Activated gamma-delta T cell treated with anti-CD3 and anti-CD28 coated beads, Interleukin-2, amount 50 U/mL, for 16 hours (primary cell): ENCODE data around the gene SLC35E4.
"Not testable (repeated sequence)": the region's sequence is repeated elsewhere in the genome, so short reads cannot be mapped to it uniquely, and the experiment has no call there.

Source experiments
- DNase-seq: peaks from one replicate; pipeline ENCODE4 v3.0.0-alpha.2; 2020; ENCODE audit warnings: low read depth

SLC35E4 gene, protein sequence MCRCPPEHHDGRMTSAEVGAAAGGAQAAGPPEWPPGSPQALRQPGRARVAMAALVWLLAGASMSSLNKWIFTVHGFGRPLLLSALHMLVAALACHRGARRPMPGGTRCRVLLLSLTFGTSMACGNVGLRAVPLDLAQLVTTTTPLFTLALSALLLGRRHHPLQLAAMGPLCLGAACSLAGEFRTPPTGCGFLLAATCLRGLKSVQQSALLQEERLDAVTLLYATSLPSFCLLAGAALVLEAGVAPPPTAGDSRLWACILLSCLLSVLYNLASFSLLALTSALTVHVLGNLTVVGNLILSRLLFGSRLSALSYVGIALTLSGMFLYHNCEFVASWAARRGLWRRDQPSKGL

GRCh38 chr22:30635273-30636225, at the start of gene SLC35E4:
SLC35E4 (plus strand) TSS chr22:30635781; CDS start chr22:30636451, 670 bp downstream.
- peak; percentile 92 for DNase-seq

GRCh38 chr22:30586414-30586813, 49.2 kb upstream of the SLC35E4 start:
- no peak for DNase-seq

GRCh38 chr22:30591191-30591587, 44.4 kb upstream of the SLC35E4 start:
- DNase-seq: no peak

DNA sequence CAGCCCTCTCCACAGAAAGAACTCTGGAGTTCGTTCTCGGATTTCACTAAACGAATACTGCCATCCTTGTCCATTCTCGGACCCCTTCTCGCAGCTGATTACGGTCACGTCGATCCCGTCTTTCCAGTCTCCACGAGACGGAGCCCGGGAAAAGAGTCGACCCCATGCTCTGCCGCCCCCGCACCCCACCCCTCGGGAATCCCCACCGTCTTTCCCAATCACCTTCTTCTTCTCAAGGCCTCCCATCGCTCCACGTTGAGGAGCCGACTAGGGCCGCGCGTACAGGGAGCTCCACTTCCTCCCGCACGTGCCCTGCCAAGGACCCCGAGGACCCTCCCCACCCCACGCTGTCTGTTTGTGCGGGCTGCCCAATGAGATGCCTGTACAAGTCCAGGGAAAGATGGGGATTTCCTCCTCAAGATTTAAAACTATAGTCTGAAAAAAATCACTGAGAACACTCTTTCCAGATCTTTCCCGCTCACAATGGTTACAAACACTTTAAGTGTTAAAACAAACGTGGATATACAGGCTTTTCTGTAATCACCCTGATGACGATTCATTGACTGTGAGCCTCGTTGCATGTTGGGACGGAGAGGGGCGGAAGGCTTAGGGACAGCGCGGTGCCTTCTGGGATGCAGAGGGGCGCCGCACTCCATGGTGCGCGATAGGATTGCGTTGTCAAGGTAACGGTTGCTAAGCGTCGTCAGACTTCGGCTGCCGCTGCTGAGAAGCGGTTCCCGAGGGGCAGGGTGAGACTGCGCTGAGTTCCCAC, 43.8 kb upstream of the SLC35E4 start, which contains the start of gene PES1:
Gene PES1, minus strand, starts transcription at position 323 of the 772 bp plus-strand sequence. Its CDS starts 77 bp downstream, at position 246.
- peak; percentile 92 for DNase-seq

GRCh38 chr22:30592360-30592713, 43.2 kb upstream of the SLC35E4 start:
- not testable (repeated sequence) for DNase-seq

- no peak for DNase-seq
Observed at GRCh38 chr22:30596199-30596598, 39.4 kb upstream of the SLC35E4 start.

- DNase-seq: no peak
Observed at GRCh38 chr22:30596886-30597285, 38.7 kb upstream of the SLC35E4 start.

DNA sequence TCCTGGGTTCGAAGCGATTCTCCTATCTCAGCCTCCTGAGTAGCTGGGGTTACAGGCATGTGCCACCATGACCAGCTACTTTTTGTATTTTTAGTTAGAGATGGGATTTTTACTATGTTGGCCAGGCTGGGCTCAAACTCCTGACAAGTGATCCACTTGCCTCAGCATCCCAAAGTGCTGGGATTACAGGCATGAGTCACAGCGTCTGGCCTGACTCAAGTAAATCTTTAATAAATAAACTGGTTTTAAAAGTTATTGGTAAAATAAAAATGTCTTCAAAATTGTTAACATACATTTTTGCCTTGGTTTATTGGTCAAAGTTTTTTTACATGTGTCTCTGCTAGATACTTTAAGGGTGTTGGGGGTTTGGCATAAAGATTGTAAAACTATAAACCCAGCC, 36.6 kb upstream of the SLC35E4 start:
- no peak for DNase-seq

DNA sequence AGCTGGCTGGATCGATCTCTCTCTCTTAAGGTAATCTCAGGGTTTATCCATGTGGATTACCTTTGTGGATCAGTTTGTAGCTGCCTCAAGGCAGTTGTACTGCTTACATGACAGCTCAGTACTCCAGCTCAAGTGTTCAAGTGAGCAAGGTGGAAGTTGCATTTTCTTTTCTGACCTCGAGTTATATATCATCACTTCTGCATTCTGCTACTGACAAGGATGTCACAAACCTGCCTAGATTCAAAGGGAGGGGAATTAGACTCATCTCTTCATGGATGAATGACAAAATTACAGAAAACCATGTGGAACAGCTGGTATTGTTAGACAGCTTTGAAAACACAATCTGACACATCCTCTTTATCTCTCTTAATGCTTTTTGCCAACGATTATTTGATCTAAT, 34.7 kb upstream of the SLC35E4 start:
- no peak for DNase-seq

- DNase-seq: no peak
Observed at GRCh38 chr22:30601464-30601863, 34.1 kb upstream of the SLC35E4 start.

GRCh38 chr22:30602049-30602448, 33.5 kb upstream of the SLC35E4 start:
- DNase-seq: no peak

GRCh38 chr22:30603801-30604200, 31.8 kb upstream of the SLC35E4 start:
- no peak for DNase-seq

- no peak for DNase-seq
Observed at GRCh38 chr22:30604723-30605122, 30.9 kb upstream of the SLC35E4 start.

DNA sequence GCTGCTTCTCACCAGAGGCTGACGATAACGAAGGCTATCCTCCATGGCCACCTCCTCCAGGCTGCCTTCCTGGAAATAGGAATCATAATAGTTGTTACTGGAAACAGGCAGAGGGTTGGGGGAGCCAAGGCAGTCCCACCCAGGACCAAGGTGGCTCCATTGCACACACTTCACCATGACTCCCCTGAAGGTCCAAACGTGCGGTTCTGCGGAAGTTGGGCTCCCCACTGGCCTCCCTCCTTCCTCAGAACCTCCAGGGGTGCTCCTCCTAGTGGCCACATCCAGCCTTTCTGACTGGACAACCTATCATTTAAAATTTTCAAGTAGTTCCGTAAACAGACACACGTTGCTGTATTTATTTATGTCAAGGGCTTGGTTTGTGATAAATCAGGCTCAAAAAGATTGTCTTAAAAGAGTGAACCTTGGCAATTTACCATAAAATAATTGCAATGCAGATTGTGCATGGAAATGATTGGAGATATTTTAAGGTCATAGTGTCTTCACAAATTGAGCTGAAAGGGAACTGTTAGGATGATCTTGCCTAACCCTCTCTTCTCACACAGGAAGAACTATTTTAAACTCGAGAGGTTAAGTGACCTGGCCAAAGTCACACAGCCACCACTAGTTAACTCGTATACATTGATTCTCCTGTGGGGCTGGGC, 30.0 kb upstream of the SLC35E4 start:
- DNase-seq: peak; percentile 14

GRCh38 chr22:30606455-30607299, 28.9 kb upstream of the SLC35E4 start, which contains the start of gene TCN2:
TCN2 (plus strand) TSS chr22:30607174; CDS start chr22:30607332, 158 bp downstream.
- DNase-seq: no peak

DNA sequence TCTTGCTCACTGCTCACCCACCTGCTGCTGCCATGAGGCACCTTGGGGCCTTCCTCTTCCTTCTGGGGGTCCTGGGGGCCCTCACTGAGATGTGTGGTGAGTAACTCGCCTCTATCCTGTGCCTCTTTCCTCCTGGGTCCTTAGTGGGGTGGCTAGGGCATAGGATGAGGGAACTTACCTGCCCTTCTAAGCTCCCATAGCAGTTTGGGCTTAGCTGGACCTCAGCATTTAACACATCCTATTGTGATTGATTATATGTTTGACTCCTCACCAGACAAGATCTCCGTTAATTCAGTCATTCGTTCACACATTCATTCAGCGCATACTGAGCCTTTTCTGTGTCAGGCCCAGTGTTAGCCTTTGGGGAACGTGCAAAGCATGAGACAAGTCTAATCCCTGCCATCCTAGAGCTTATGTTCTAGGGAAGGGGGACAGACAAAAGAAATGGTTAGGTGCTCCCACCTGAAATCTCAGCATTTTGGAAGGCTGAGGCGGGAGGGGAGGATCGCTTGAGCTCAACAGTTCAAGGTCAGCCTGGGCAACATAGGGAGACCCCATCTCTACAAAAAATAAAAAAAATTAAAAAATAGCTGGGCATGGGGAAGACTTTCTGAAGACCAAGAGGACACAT, 28.2 kb upstream of the SLC35E4 start:
- no peak for DNase-seq

DNA sequence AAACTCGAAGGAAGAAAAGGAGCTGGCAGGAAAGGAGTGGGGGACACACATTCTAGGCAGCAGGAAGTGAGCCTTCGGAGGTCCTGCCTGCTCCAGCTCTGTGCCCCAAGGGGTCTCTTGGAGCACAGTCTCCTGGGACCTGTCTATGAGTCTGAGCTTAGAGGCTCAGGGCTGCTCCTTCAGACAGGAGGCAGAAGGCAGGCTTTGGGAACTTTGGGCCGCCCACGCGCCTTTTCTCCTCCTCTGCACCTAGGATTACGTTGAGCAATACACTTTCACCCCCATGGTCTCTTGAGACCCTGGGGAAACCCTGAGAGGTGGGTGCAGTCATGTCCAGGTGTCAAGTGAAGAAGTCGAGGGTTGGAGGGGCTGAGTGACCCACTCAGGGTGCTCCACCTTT, 27.6 kb upstream of the SLC35E4 start:
- no peak for DNase-seq

DNA sequence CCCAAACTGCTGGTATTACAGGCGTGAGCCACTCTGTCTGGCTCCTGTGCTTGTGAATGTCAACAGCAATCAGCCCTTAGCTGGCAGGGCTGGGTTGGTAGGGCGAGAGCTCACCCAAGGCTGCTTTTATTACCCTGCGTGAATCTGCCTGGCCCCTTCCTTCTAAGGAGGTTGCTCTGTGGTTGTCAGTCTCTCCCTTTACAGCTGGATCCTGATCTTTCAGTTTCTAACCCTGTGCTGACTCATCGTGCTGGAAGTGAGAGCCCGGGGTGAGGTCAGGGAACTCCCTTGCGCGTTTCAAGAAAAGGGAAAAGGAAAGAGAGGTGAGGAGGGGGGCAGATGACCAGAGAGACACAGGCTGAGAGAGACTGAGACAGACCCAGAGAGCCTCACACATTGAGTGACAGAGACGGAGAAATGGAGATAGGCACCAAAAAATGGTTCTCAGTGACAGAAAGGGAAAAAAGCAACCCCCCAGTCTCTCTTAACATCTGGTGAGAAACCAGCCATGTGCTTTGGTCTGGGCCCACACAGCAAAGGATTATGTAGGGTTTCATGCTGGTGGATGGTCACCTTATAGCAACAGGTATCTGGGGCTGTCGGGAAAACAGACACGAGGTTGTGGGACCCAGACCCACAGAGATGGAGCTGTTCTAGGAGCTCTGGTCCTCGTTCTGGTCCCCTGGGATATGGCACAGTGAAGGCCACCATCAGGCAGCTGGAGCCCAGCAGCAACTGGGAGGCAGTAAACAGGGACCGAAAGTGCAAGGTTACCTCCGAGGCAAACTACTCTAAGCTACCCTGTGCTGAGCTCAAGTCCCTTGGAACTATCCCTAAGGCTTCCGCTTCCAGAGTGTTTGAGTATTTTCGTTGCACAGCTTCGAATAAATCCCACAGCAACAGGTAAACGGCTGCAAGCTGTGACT, 26.1 kb upstream of the SLC35E4 start:
- DNase-seq: no peak

GRCh38 chr22:30610299-30610698, 25.3 kb upstream of the SLC35E4 start:
- no peak for DNase-seq
